ENCODE data around the gene CALR. TPM values are rescaled to one million over a fixed set of nuclear protein-coding genes. Genes with fewer than 3 reads are reported as not detected.

Gene CALR
- total and polyA plus RNA-seq, 9 of the 15 experiments (the other 6 are each of a cell fraction or from before 2014, with no cell fraction given), result 126 to 811 (median 642) TPM

GRCh38 chr19:12933287-12934072, 4.9 kb upstream of the CALR start, which contains the start of gene FARSA (continued):
- TF ChIP-seq ARNT (IDR thresholded peaks at IDR 0.05) (no peak), CCAR2 (IDR thresholded peaks at IDR 0.05; ENCODE audit: low read depth, low read length) (no peak), ZNF41 (CRISPR knock-in tag; conservative IDR thresholded peaks at IDR 0.05) (no peak), ZNF707 (CRISPR knock-in tag; conservative IDR thresholded peaks at IDR 0.05) (no peak), ETV1 (tag; conservative IDR thresholded peaks at IDR 0.05; ENCODE audit: low read depth) (peak; percentile 57), ILK (tag; IDR thresholded peaks at IDR 0.05; ENCODE audit: borderline replicate concordance, low read depth) (no peak), PML (IDR thresholded peaks at IDR 0.05; ENCODE audit: low read length) (0 out of 2 replicates have a peak, but pooled peaks have one; percentile 45), HDGF (IDR thresholded peaks at IDR 0.05) (no peak), NR2C2 (CRISPR knock-in tag; IDR thresholded peaks at IDR 0.05) (no peak; the same call in 1 of the 2 replicates), NR2C2 (tag; IDR thresholded peaks at IDR 0.05) (peak; percentile 94), TAL1 (IDR thresholded peaks at IDR 0.05) (no peak), ZNF696 (CRISPR knock-in tag; conservative IDR thresholded peaks at IDR 0.05) (no peak), ELF1 (tag; IDR thresholded peaks at IDR 0.05) (peak; percentile 70), GABPB2 (CRISPR knock-in tag; conservative IDR thresholded peaks at IDR 0.05) (no peak), NRF1 (conservative IDR thresholded peaks at IDR 0.05 in 1 of 2, IDR thresholded peaks at IDR 0.05 in 1 of 2) (peak; percentile 4 to 51; a peak in 2 of 4 replicates), ZNF174 (CRISPR knock-in tag; IDR thresholded peaks at IDR 0.05) (no peak), ZKSCAN1 (IDR thresholded peaks at IDR 0.05; ENCODE audit: low read depth, low read length) (peak; percentile 71; the same call in 1 of the 2 replicates), ZNF644 (tag; IDR thresholded peaks at IDR 0.05; ENCODE audit: low read depth) (peak; percentile 74; the same call in 1 of the 2 replicates), ZNF75A (CRISPR knock-in tag; IDR thresholded peaks at IDR 0.05) (no peak), GTF2B (IDR thresholded peaks at IDR 0.05; ENCODE audit: extremely low read depth, insufficient read length) (no peak), ZBED1 (IDR thresholded peaks at IDR 0.05) (0 out of 2 replicates have a peak, but pooled peaks have one; percentile 50), SIX5 (IDR thresholded peaks at IDR 0.05; ENCODE audit: borderline replicate concordance in 1 of 2, insufficient read depth in 1 of 2, low read depth in 1 of 2, low read length in 2 of 2) (peak; percentile 84 to 87), NFRKB (IDR thresholded peaks at IDR 0.05; ENCODE audit: low read depth) (peak; percentile 92), SMARCE1 (IDR thresholded peaks at IDR 0.05) (no peak), NFXL1 (CRISPR knock-in tag; IDR thresholded peaks at IDR 0.05) (no peak), ARID2 (IDR thresholded peaks at IDR 0.05) (no peak)
- TF ChIP-seq, protein P1, sequence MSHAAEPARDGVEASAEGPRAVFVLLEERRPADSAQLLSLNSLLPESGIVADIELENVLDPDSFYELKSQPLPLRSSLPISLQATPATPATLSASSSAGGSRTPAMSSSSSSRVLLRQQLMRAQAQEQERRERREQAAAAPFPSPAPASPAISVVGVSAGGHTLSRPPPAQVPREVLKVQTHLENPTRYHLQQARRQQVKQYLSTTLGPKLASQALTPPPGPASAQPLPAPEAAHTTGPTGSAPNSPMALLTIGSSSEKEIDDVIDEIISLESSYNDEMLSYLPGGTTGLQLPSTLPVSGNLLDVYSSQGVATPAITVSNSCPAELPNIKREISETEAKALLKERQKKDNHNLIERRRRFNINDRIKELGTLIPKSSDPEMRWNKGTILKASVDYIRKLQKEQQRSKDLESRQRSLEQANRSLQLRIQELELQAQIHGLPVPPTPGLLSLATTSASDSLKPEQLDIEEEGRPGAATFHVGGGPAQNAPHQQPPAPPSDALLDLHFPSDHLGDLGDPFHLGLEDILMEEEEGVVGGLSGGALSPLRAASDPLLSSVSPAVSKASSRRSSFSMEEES (CRISPR knock-in tag; IDR thresholded peaks at IDR 0.05), result no peak
- TF ChIP-seq, protein P2, sequence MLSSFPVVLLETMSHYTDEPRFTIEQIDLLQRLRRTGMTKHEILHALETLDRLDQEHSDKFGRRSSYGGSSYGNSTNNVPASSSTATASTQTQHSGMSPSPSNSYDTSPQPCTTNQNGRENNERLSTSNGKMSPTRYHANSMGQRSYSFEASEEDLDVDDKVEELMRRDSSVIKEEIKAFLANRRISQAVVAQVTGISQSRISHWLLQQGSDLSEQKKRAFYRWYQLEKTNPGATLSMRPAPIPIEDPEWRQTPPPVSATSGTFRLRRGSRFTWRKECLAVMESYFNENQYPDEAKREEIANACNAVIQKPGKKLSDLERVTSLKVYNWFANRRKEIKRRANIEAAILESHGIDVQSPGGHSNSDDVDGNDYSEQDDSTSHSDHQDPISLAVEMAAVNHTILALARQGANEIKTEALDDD (IDR thresholded peaks at IDR 0.05), result no peak
